Measurements from ENCODE around the gene GPR153. TPM values are rescaled to one million over a fixed set of nuclear protein-coding genes. Genes with fewer than 3 reads are reported as not detected.

GPR153 gene
- total and polyA plus RNA-seq, 2 experiments from 2014 or later = 0.69 to 8.0 TPM

- no peaks in the 10 kb centered on the region for H3F3A ChIP-seq (ENCODE audit: insufficient read depth)
- no peaks in the 10 kb centered on the region for H3K9me2 ChIP-seq (ENCODE audit: insufficient read depth)
- H3K27me3 ChIP-seq (replicated peaks; ENCODE audit: insufficient read depth) = no peaks in the 10 kb centered on the region
- no peak overlapping the region for H3K9ac ChIP-seq
- H3K36me3 ChIP-seq (ENCODE audit: low read depth) = no peaks in the 10 kb centered on the region
- peaks cover 9% of the 10 kb centered on the region; the same call in 1 of the 2 replicates for H3K4me1 ChIP-seq (ENCODE audit: insufficient read depth)
- TF ChIP-seq EZH2phosphoT487 (IDR thresholded peaks at IDR 0.05; ENCODE audit: insufficient read depth, low read depth) (no peak), EZH2 (IDR thresholded peaks at IDR 0.05; ENCODE audit: insufficient read depth, poor library complexity, severe bottlenecking) (no peak)
- no peak overlapping the region for H2AFZ ChIP-seq
- H3K79me2 ChIP-seq (ENCODE audit: insufficient read depth) = no peaks in the 10 kb centered on the region
- no peak overlapping the region for H3K4me3 ChIP-seq
- no peak overlapping the region for H3K27ac ChIP-seq
- DNase-seq = no peak
- 95 to 96% methylated on average over 27 to 31 of the region's 31 CpGs for WGBS, 2 experiments (ENCODE audit: low coverage in 1 of 2, low lambda C conversion rate in 2 of 2, missing lambda C conversion rate in 2 of 2)
- no peaks in the 10 kb centered on the region for H3K9me3 ChIP-seq (ENCODE audit: low read depth)
- in situ Hi-C loops (cut with MboI) = no loop called here
- no peaks in the 10 kb centered on the region for H4K20me1 ChIP-seq (ENCODE audit: insufficient read depth)
- H3K4me2 ChIP-seq (ENCODE audit: unreplicated experiment) = no peak overlapping the region
These were observed 18.9 kb upstream of the GPR153 start for GRCh38 chr1:6279613-6280383.

GRCh38 chr1:6279066-6279465 lies 18.2 kb upstream of the GPR153 start:
- no peak overlapping the region for H2AFZ ChIP-seq
- in situ Hi-C loops (cut with MboI) = no loop called here
- H3K9me2 ChIP-seq (ENCODE audit: insufficient read depth) = no peaks in the 10 kb centered on the region
- DNase-seq = no peak
- no peaks in the 10 kb centered on the region for H3K79me2 ChIP-seq (ENCODE audit: insufficient read depth)
- no peak overlapping the region for H3K4me3 ChIP-seq
- TF ChIP-seq EZH2phosphoT487 (IDR thresholded peaks at IDR 0.05; ENCODE audit: insufficient read depth, low read depth) (no peak), EZH2 (IDR thresholded peaks at IDR 0.05; ENCODE audit: insufficient read depth, poor library complexity, severe bottlenecking) (no peak)
- H3K27ac ChIP-seq = no peak overlapping the region
- peaks cover 9% of the 10 kb centered on the region; the same call in 1 of the 2 replicates for H3K4me1 ChIP-seq (ENCODE audit: insufficient read depth)
- H3K4me2 ChIP-seq (ENCODE audit: unreplicated experiment) = no peak overlapping the region
- 95 to 96% methylated on average over 10 of the region's 10 CpGs for WGBS, 2 experiments (ENCODE audit: low coverage in 1 of 2, low lambda C conversion rate in 2 of 2, missing lambda C conversion rate in 2 of 2)
- no peak overlapping the region for H3K9ac ChIP-seq
- H3K36me3 ChIP-seq (ENCODE audit: low read depth) = no peaks in the 10 kb centered on the region
- H4K20me1 ChIP-seq (ENCODE audit: insufficient read depth) = no peaks in the 10 kb centered on the region
- no peaks in the 10 kb centered on the region for H3F3A ChIP-seq (ENCODE audit: insufficient read depth)
- H3K9me3 ChIP-seq (ENCODE audit: low read depth) = no peaks in the 10 kb centered on the region
- no peaks in the 10 kb centered on the region for H3K27me3 ChIP-seq (replicated peaks; ENCODE audit: insufficient read depth)

DNA sequence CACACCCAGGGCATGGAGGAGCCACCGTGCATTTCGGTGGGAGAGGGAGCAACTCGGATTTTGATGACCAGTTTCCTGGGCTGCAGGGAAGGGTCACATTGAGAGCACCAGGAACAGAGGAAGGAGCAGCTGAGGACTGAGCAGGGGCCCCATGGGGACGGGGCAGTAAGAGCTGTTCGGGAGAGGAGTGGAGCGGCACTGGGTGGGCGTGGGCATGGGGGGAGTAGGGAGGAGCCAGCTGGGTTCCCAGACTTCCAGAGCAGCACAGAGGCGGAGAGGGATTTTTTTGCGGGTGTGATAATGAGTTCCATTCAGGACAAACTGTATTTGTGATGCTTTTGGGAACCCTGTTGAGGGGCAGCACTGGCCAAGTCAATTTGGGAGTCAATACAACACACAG lies 17.4 kb upstream of the GPR153 start:
- peaks cover 9% of the 10 kb centered on the region; the same call in 1 of the 2 replicates for H3K4me1 ChIP-seq (ENCODE audit: insufficient read depth)
- no peaks in the 10 kb centered on the region for H3K36me3 ChIP-seq (ENCODE audit: low read depth)
- no peak overlapping the region for H3K4me3 ChIP-seq
- no peaks in the 10 kb centered on the region for H3F3A ChIP-seq (ENCODE audit: insufficient read depth)
- no peak for DNase-seq
- in situ Hi-C loops (cut with MboI) = no loop called here
- H3K4me2 ChIP-seq (ENCODE audit: unreplicated experiment) = no peak overlapping the region
- no peak overlapping the region for H3K27ac ChIP-seq
- H3K79me2 ChIP-seq (ENCODE audit: insufficient read depth) = no peaks in the 10 kb centered on the region
- TF ChIP-seq EZH2phosphoT487 (IDR thresholded peaks at IDR 0.05; ENCODE audit: insufficient read depth, low read depth) (no peak), EZH2 (IDR thresholded peaks at IDR 0.05; ENCODE audit: insufficient read depth, poor library complexity, severe bottlenecking) (no peak)
- H3K9ac ChIP-seq = no peak overlapping the region
- no peaks in the 10 kb centered on the region for H3K27me3 ChIP-seq (replicated peaks; ENCODE audit: insufficient read depth)
- no peaks in the 10 kb centered on the region for H3K9me2 ChIP-seq (ENCODE audit: insufficient read depth)
- no peaks in the 10 kb centered on the region for H3K9me3 ChIP-seq (ENCODE audit: low read depth)
- H4K20me1 ChIP-seq (ENCODE audit: insufficient read depth) = no peaks in the 10 kb centered on the region
- no peak overlapping the region for H2AFZ ChIP-seq
- WGBS, 2 experiments (ENCODE audit: low coverage in 1 of 2, low lambda C conversion rate in 2 of 2, missing lambda C conversion rate in 2 of 2) = 52 to 59% methylated on average over 9 of the region's 9 CpGs

GRCh38 chr1:6276811-6277555 lies 16.1 kb upstream of the GPR153 start:
- Histone ChIP-seq H3K4me2 (ENCODE audit: unreplicated experiment) (peak overlapping the region; percentile 14), H3K27me3 (replicated peaks; ENCODE audit: insufficient read depth) (no peaks in the 10 kb centered on the region), H3F3A (ENCODE audit: insufficient read depth) (no peaks in the 10 kb centered on the region), H4K20me1 (ENCODE audit: insufficient read depth) (no peaks in the 10 kb centered on the region), H3K4me1 (ENCODE audit: insufficient read depth) (peaks cover 9% of the 10 kb centered on the region; the same call in 1 of the 2 replicates), H3K4me3 (no peak overlapping the region), H3K36me3 (ENCODE audit: low read depth) (no peaks in the 10 kb centered on the region), H3K9ac (peak overlapping the region; percentile 77), H3K27ac (peak overlapping the region; percentile 54), H3K9me3 (ENCODE audit: low read depth) (no peaks in the 10 kb centered on the region), H3K9me2 (ENCODE audit: insufficient read depth) (no peaks in the 10 kb centered on the region), H3K79me2 (ENCODE audit: insufficient read depth) (no peaks in the 10 kb centered on the region), H2AFZ (peak overlapping the region; percentile 74; the same call in 1 of the 2 replicates)
- TF ChIP-seq EZH2 (IDR thresholded peaks at IDR 0.05; ENCODE audit: insufficient read depth, poor library complexity, severe bottlenecking) (no peak), EZH2phosphoT487 (IDR thresholded peaks at IDR 0.05; ENCODE audit: insufficient read depth, low read depth) (no peak)
- no peak for DNase-seq
- WGBS, 2 experiments (ENCODE audit: low coverage in 1 of 2, low lambda C conversion rate in 2 of 2, missing lambda C conversion rate in 2 of 2) = 91 to 97% methylated on average over 12 to 15 of the region's 20 CpGs
- in situ Hi-C loops (cut with MboI) = no loop called here

All from GM23248 (cell line).